Ishikawa (cell line): ENCODE measurements around the gene PCBP3.

Experiments
- CEBPB ChIP-seq: IDR thresholded peaks from 2 replicates; pipeline ENCODE4 v1.6.1; 2012
- CREB1 ChIP-seq: IDR thresholded peaks from 2 replicates; pipeline ENCODE4 v1.6.1; 2012; ENCODE audit warnings: low read depth
- EGR1 ChIP-seq: IDR thresholded peaks from 2 replicates; pipeline ENCODE4 v1.6.1; 2012
- EP300 ChIP-seq: IDR thresholded peaks from 2 replicates; pipeline ENCODE4 v1.6.1; 2012; ENCODE audit warnings: borderline replicate concordance
- FOXM1 ChIP-seq: IDR thresholded peaks from 2 replicates; pipeline ENCODE4 v1.6.1; 2012; ENCODE audit warnings: low read depth, borderline replicate concordance
- MAX ChIP-seq: IDR thresholded peaks from 2 replicates; pipeline ENCODE4 v1.6.1; 2012
- NFIC ChIP-seq: IDR thresholded peaks from 2 replicates; pipeline ENCODE4 v1.6.1; 2012
- RAD21 ChIP-seq: IDR thresholded peaks from 2 replicates; pipeline ENCODE4 v1.6.1; 2012; ENCODE audit warnings: low read depth
- REST ChIP-seq: IDR thresholded peaks from 2 replicates; pipeline ENCODE4 v1.6.1; 2012; ENCODE audit warnings: low read depth, mild to moderate bottlenecking
- TAF1 ChIP-seq: IDR thresholded peaks from 2 replicates; pipeline ENCODE4 v1.6.1; 2012; ENCODE audit warnings: low read depth, mild to moderate bottlenecking
- TCF12 ChIP-seq: IDR thresholded peaks from 2 replicates; pipeline ENCODE4 v1.6.1; 2012; ENCODE audit warnings: low read depth
- TEAD4 ChIP-seq: IDR thresholded peaks from 2 replicates; pipeline ENCODE4 v1.6.1; 2012
- USF1 ChIP-seq: IDR thresholded peaks from 2 replicates; pipeline ENCODE4 v1.6.1; 2012
- YY1 ChIP-seq: IDR thresholded peaks from 2 replicates; pipeline ENCODE4 v1.6.1; 2012; ENCODE audit warnings: low read depth
- ZBTB7A ChIP-seq: IDR thresholded peaks from 2 replicates; pipeline ENCODE4 v1.6.1; 2012; ENCODE audit warnings: low read depth

The PCBP3 gene

GRCh38 chr21:45980271-45980670 is 336.7 kb downstream of the PCBP3 start:
- TF ChIP-seq EGR1 (no peak), RAD21 (no peak), TEAD4 (no peak), CEBPB (no peak), MAX (no peak), TCF12 (no peak), NFIC (no peak)

- TF ChIP-seq USF1 (no peak), TAF1 (no peak), EP300 (no peak), RAD21 (no peak), MAX (no peak), REST (no peak), TCF12 (no peak), CEBPB (no peak)
Observed at GRCh38 chr21:45980697-45981096, 337.2 kb downstream of the PCBP3 start.

DNA sequence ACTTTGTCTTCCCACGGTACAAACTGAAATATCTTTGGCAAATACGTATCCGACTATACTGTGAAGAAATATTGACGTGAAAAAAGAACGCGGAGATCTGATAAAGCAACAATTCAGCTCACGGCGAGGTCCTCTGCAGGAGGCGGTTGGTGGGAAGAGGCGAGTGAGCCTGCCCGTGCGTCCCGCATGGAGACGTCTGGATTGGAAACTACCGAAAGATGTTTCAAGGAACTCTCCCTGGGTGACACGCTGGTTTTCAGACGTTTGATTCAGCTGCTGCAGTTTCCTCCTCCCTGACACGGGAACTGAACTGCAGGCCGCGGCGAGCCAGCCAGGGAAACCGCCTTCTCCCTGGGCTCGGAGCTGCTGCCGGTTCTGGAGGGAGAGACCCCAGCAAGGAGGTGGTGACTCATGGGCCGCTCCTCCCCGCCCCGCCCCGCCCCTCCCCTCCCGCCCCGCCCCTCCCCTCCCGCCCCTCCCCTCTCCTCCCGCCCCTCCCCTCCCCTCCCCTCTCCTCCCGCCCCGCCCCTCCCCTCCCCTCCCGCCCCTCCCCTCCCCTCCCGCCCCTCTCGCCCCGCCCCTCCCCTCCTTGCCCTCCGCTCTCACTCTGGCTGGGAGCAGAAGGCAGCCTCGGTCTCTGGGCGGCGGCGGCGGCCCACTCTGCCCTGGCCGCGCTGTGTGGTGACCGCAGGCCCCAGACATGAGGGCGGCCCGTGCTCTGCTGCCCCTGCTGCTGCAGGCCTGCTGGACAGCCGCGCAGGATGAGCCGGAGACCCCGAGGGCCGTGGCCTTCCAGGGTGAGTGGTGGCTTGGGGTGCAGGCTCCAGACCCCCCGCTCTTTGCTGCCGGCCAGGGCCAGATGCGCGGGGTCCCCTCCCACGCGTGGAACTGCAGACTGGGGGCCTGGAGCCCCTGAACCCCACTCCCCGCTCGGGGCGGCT is 337.9 kb downstream of the PCBP3 start, which contains the start of gene COL6A1:
COL6A1 (plus strand) TSS at position 620 of the 941 bp plus-strand sequence; CDS start at position 701, 81 bp downstream.
- TF ChIP-seq EGR1 (no peak), MAX (peak; percentile 36), TAF1 (peak; percentile 43; the same call in 1 of the 2 replicates)

- no peak for TF ChIP-seq USF1
- TF ChIP-seq EGR1, result no peak
- no peak for TF ChIP-seq YY1
- no peak; the same call in 1 of the 2 replicates for TF ChIP-seq MAX
- no peak for TF ChIP-seq FOXM1
- no peak for TF ChIP-seq TEAD4
- no peak for TF ChIP-seq TAF1
Observed at GRCh38 chr21:45982092-45982757, 338.7 kb downstream of the PCBP3 start.

- TF ChIP-seq ZBTB7A, result no peak
- TF ChIP-seq FOXM1, result no peak
- TF ChIP-seq EGR1, result no peak
- no peak for TF ChIP-seq YY1
- TF ChIP-seq MAX, result no peak
- TF ChIP-seq REST, result no peak
- no peak for TF ChIP-seq EP300
- no peak for TF ChIP-seq TEAD4
- no peak for TF ChIP-seq TCF12
- no peak for TF ChIP-seq TAF1
- no peak for TF ChIP-seq RAD21
- no peak for TF ChIP-seq CREB1
- no peak for TF ChIP-seq CEBPB
- TF ChIP-seq USF1, result no peak
- no peak for TF ChIP-seq NFIC
Observed at GRCh38 chr21:45982758-45983648, 339.5 kb downstream of the PCBP3 start.
